H9 (cell line): Measurements from ENCODE around the gene FAM221B. TPM values are rescaled to one million over a fixed set of nuclear protein-coding genes. Genes with fewer than 3 reads are reported as not detected.

ENCODE experiments used
- DNase-seq: peaks from one replicate; pipeline ENCODE4 v3.0.0-alpha.2; 2017
- H2AFZ ChIP-seq: one replicate; pipeline ENCODE4 v1.6.1; 2013; ENCODE audit warnings: mild to moderate bottlenecking, low read length, control low read depth, moderate library complexity
- H2AK5ac ChIP-seq: 2 replicates; pipeline ENCODE4 v1.6.1; 2013; ENCODE audit warnings: low read length, control low read depth, mixed read lengths; ENCODE audit not compliant: insufficient read length
- H2BK120ac ChIP-seq: one replicate; pipeline ENCODE4 v1.6.1; 2013; ENCODE audit warnings: low read depth, mild to moderate bottlenecking, low read length, control low read depth, inconsistent platforms; ENCODE audit not compliant: poor library complexity, severe bottlenecking
- H2BK12ac ChIP-seq: 2 replicates; pipeline ENCODE4 v1.6.1; 2013; ENCODE audit warnings: low read length, control low read depth, mixed read lengths, low read depth; ENCODE audit not compliant: insufficient read length
- H2BK15ac ChIP-seq: 2 replicates; pipeline ENCODE4 v1.6.1; 2013; ENCODE audit warnings: low read depth, low read length, control low read depth
- H2BK20ac ChIP-seq: one replicate; pipeline ENCODE4 v1.6.1; 2013; ENCODE audit warnings: low read depth, mild to moderate bottlenecking, low read length, control low read depth, inconsistent platforms; ENCODE audit not compliant: poor library complexity, severe bottlenecking
- H2BK5ac ChIP-seq: 2 replicates; pipeline ENCODE4 v1.6.1; 2013; ENCODE audit warnings: low read length, control low read depth, mixed read lengths; ENCODE audit not compliant: insufficient read length
- H3K14ac ChIP-seq: 2 replicates; pipeline ENCODE4 v1.6.1; 2013; ENCODE audit warnings: low read length, control low read depth; ENCODE audit not compliant: insufficient read depth
- H3K18ac ChIP-seq: 2 replicates; pipeline ENCODE4 v1.6.1; 2013; ENCODE audit warnings: low read depth, mild to moderate bottlenecking, mixed read lengths, low read length, control low read depth; ENCODE audit not compliant: insufficient read length
- H3K23ac ChIP-seq: 2 replicates; pipeline ENCODE4 v1.6.1; 2013; ENCODE audit warnings: low read length, control low read depth, mixed read lengths, low read depth; ENCODE audit not compliant: insufficient read length
- H3K23me2 ChIP-seq: 2 replicates; pipeline ENCODE4 v1.6.1; 2013; ENCODE audit warnings: low read depth, mild to moderate bottlenecking, mixed read lengths, low read length, control low read depth; ENCODE audit not compliant: insufficient read length, poor library complexity, severe bottlenecking
- H3K27ac ChIP-seq: 2 replicates; pipeline ENCODE4 v1.5.1; 2013; ENCODE audit warnings: low read length, control low read depth, mixed read lengths, low read depth; ENCODE audit not compliant: insufficient read length
- H3K27me3 ChIP-seq: 2 replicates; pipeline ENCODE4 v1.6.1; 2013; ENCODE audit warnings: low read length, control low read depth, inconsistent platforms; ENCODE audit not compliant: insufficient read depth
- H3K4ac ChIP-seq: 2 replicates; pipeline ENCODE4 v1.6.1; 2013; ENCODE audit warnings: low read depth, mild to moderate bottlenecking, control low read depth, inconsistent platforms, low read length, moderate library complexity
- H3K4me1 ChIP-seq: 2 replicates; pipeline ENCODE4 v1.6.1; 2013; ENCODE audit warnings: low read length, control low read depth, inconsistent platforms; ENCODE audit not compliant: insufficient read depth
- H3K4me2 ChIP-seq: 2 replicates; pipeline ENCODE4 v1.6.1; 2013; ENCODE audit warnings: low read length, control low read depth, mixed read lengths; ENCODE audit not compliant: insufficient read length, insufficient read depth
- H3K56ac ChIP-seq: 2 replicates; pipeline ENCODE4 v1.6.1; 2013; ENCODE audit warnings: low read depth, mild to moderate bottlenecking, mixed read lengths, low read length, control low read depth; ENCODE audit not compliant: insufficient read length
- H3K79me1 ChIP-seq: 2 replicates; pipeline ENCODE4 v1.6.1; 2013; ENCODE audit warnings: low read depth, mild to moderate bottlenecking, moderate library complexity, low read length, control low read depth, inconsistent platforms; ENCODE audit not compliant: insufficient read depth, poor library complexity, severe bottlenecking
- H3K79me2 ChIP-seq: 2 replicates; pipeline ENCODE4 v1.6.1; 2013; ENCODE audit warnings: low read length, control low read depth, inconsistent platforms; ENCODE audit not compliant: insufficient read depth
- H3K9ac ChIP-seq: 2 replicates; pipeline ENCODE4 v1.6.1; 2013; ENCODE audit warnings: low read length, control low read depth, mixed read lengths; ENCODE audit not compliant: insufficient read length; ENCODE audit errors: extremely low read depth
- H3K9me3 ChIP-seq: one replicate; pipeline ENCODE4 v1.6.1; 2013; ENCODE audit warnings: low read depth, low read length, inconsistent platforms; ENCODE audit not compliant: control insufficient read depth
- H3T11ph ChIP-seq: one replicate; pipeline ENCODE4 v1.6.1; 2013; ENCODE audit warnings: mild to moderate bottlenecking, low read length, control low read depth, inconsistent platforms
- H4K20me1 ChIP-seq: one replicate; pipeline ENCODE4 v1.6.1; 2013; ENCODE audit not compliant: control insufficient read depth, insufficient read length, insufficient read depth
- H4K5ac ChIP-seq: 2 replicates; pipeline ENCODE4 v1.6.1; 2013; ENCODE audit warnings: low read depth, mild to moderate bottlenecking, mixed read lengths, low read length, control low read depth; ENCODE audit not compliant: insufficient read length
- H4K8ac ChIP-seq: replicated peaks from 2 replicates; pipeline ENCODE4 v1.6.1; 2013; ENCODE audit warnings: low read length, control low read depth, mixed read lengths, low read depth; ENCODE audit not compliant: insufficient read length
- H4K91ac ChIP-seq: 2 replicates; pipeline ENCODE4 v1.6.1; 2013; ENCODE audit warnings: low read depth, mild to moderate bottlenecking, moderate library complexity, mixed read lengths, low read length, control low read depth; ENCODE audit not compliant: insufficient read length
- H3K27ac Mint-ChIP-seq, 3 experiments: 2 replicates in 2 of 3; 3 replicates in 1 of 3; pipeline ENCODE4 v1.8.0; 2020 to 2021; ENCODE audit warnings: mixed read lengths in 3 of 3, mild to moderate bottlenecking in 1 of 3, moderate library complexity in 1 of 3
- H3K27me3 Mint-ChIP-seq: 2 replicates; pipeline ENCODE4 v1.8.0; 2021; ENCODE audit warnings: low read depth, mild to moderate bottlenecking, moderate library complexity, mixed read lengths
- H3K36me3 Mint-ChIP-seq, 3 experiments: 2 replicates in 2 of 3; 3 replicates in 1 of 3; pipeline ENCODE4 v1.8.0; 2020 to 2021; ENCODE audit warnings: low read depth in 3 of 3, mixed read lengths in 3 of 3; ENCODE audit not compliant: insufficient read depth in 1 of 3
- H3K4me1 Mint-ChIP-seq, 2 experiments: 2 replicates each; pipeline ENCODE4 v1.8.0; 2020; ENCODE audit warnings: mixed read lengths in 2 of 2
- H3K4me3 Mint-ChIP-seq, 2 experiments: 2 replicates in 1 of 2; 3 replicates in 1 of 2; pipeline ENCODE4 v1.8.0; 2020 to 2021; ENCODE audit warnings: mild to moderate bottlenecking in 2 of 2, mixed read lengths in 2 of 2, moderate library complexity in 1 of 2
- H3K9me3 Mint-ChIP-seq, 2 experiments: 2 replicates in 1 of 2; 3 replicates in 1 of 2; pipeline ENCODE4 v1.8.0; 2020; ENCODE audit warnings: mild to moderate bottlenecking in 2 of 2, mixed read lengths in 2 of 2, moderate library complexity in 1 of 2
- CTCF ChIP-seq: fragments of 200-600 bp; sonication (generic); conservative IDR thresholded peaks from 3 replicates; pipeline ENCODE4 v1.8.0; 2021; ENCODE audit warnings: antibody characterized with exemption, mild to moderate bottlenecking
- WGBS: extraction: QIAGEN DNeasy Blood & Tissue Kit; methylation state at CpG from one replicate; pipeline ENCODE4 v1.1.7; 2013; ENCODE audit warnings: missing lambda C conversion rate, low lambda C conversion rate, mixed read lengths; ENCODE audit not compliant: insufficient read length; ENCODE audit errors: extremely low coverage; 5-methylcytosine and 5-hydroxymethylcytosine counted together
- total RNA-seq: library from RNA; stranded (reverse); gene quantifications from 2 replicates; pipeline ENCODE4 v1.2.1, GENCODE V29; 2021

Gene FAM221B
- total RNA-seq, 1 experiment from 2014 or later: not detected

- Histone ChIP-seq H3K18ac (no peak within 1 kb of the TSS), H2BK15ac (no peak within 1 kb of the TSS), H3K14ac (no peak within 1 kb of the TSS), H3K4me2 (no peak within 1 kb of the TSS), H3K27ac (no peak within 1 kb of the TSS), H2BK12ac (no peak within 1 kb of the TSS), H4K20me1 (no peaks in the 10 kb centered on the region), H4K8ac (no peak within 1 kb of the TSS), H3K23me2 (no peaks in the 10 kb centered on the region), H2BK120ac (no peak within 1 kb of the TSS), H2AK5ac (no peak within 1 kb of the TSS), H3K4ac (no peak within 1 kb of the TSS), H3K9me3 (no peaks in the 10 kb centered on the region), H2BK20ac (no peak within 1 kb of the TSS), H3K9ac (no peak within 1 kb of the TSS), H2BK5ac (no peak within 1 kb of the TSS), H3K27me3 (no peaks in the 10 kb centered on the region), H4K91ac (no peak within 1 kb of the TSS), H3K79me1 (no peaks in the 10 kb centered on the region), H3K23ac (no peak within 1 kb of the TSS), H3T11ph (no peak within 1 kb of the TSS), H3K79me2 (no peaks in the 10 kb centered on the region), H2AFZ (no peak within 1 kb of the TSS), H4K5ac (no peak within 1 kb of the TSS), H3K4me1 (peaks cover 7% of the 10 kb centered on the region; the same call in 1 of the 2 replicates), H3K56ac (no peak within 1 kb of the TSS)
- H3K27me3 Mint-ChIP-seq: peaks cover 3% of the 10 kb centered on the region
- no peak within 1 kb of the TSS for H3K4me3 Mint-ChIP-seq
- H3K27ac Mint-ChIP-seq: no peak within 1 kb of the TSS; a peak in 1 of 7 replicates
- no peak for TF ChIP-seq CTCF
- peaks cover under 1 to 2% of the 10 kb centered on the region in 2 experiments; a peak in 3 of 5 replicates for H3K9me3 Mint-ChIP-seq
- no peak for DNase-seq
- peaks cover 16% of the 10 kb centered on the region in 2 experiments for H3K4me1 Mint-ChIP-seq
- no CpG with 5 or more reads among the region's 8 CpGs for WGBS
- H3K36me3 Mint-ChIP-seq: peaks cover 0 to 3% (median 1%) of the 10 kb centered on the region in 3 experiments; a peak in 4 of 7 replicates
Measured at GRCh38 chr9:35870351-35870923, 41.9 kb upstream of the FAM221B start, which contains the start of gene OR13J1. OR13J1 (minus strand) TSS chr9:35870401; CDS start chr9:35870401, 0 bp downstream.
